GM10847 (cell line): Measurements from ENCODE around the gene GFI1.

Experiments used
- POLR2A ChIP-seq: IDR thresholded peaks from 2 replicates; pipeline ENCODE4 v1.6.1; 2011; ENCODE audit not compliant: insufficient read length; ENCODE audit errors: extremely low read depth

GFI1 gene

DNA sequence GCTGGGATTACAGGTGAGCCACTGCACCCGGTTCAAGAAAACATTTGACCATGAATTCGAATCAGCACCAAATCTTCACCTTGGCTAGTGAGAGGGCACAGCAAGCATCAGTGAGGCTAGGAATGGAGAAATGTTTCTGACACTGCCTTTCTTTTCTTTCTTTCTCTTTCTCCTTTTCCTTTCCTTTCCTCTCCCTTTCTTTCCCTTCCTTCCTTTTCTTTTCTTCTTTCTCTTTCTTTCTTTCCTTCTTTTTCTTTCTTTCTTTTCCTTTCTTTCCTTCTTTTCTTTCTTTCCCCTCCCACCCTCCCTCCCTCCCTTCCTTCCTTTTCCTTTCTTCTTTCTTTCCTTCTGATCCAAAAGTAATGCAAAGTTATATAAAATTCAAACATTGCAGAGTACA lies 40.9 kb downstream of the GFI1 start:
- TF ChIP-seq POLR2A, result no peak

GRCh38 chr1:92444351-92444750 lies 42.4 kb downstream of the GFI1 start:
- TF ChIP-seq POLR2A, result no peak

DNA sequence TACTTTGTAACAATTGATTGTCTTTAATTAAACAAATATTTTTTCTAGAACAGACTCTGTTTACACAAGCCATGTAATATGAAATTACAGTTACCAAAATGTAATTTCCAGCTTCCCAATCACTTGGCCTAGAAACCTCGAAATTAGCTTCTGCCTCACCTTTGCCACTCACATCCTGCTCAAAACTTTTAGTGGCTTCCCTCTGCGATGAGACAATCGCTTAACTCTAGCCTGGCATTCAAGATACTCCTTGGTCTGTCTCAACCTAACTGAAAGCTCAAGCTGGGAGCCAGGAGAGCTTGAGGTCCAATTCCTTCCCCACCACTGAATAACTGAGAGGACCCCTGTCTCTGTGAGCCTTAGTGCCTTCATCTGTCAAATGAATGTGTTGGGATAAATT lies 42.8 kb downstream of the GFI1 start:
- no peak for TF ChIP-seq POLR2A

- TF ChIP-seq POLR2A, result no peak
Measured at GRCh38 chr1:92442351-92442750, 44.4 kb downstream of the GFI1 start.

- no peak for TF ChIP-seq POLR2A
Measured at GRCh38 chr1:92441697-92442342, 44.9 kb downstream of the GFI1 start.

DNA sequence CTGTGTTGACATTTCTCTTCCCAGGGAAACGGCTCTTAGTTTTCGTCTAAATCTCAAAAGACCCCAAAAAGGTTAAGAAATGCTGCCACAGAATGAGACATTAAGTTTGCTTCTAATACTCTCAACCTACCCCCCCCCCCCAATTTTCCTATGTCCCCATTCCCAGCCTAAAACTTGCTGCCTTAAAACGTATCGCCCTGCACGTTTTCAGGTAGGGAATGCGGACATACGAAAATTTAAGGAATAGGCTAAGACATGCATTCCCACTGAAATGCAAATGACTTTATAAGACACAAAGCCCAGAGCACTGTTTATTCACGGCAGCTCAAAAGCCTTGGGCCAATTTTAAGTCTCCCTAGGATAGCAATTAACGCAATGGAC lies 45.4 kb downstream of the GFI1 start:
- TF ChIP-seq POLR2A, result no peak

DNA sequence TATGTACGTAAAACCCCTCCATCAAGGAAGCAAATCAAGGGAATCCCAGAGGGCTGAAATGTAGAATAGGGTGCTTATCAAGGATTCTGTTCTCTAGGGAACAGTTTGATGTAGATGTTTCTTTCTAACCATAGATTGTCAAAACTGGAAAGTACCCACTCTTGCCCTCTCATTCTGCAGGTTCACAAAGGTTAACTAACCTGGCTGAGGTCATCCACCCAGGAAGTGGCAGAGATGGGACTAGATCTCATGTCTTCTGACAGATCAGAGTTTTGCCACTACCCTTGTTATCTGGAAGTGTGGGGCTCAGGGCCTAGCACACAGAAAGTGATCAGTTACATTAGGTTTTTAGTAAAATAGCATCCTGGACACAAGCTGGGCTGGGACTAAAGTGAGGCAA lies 47.4 kb downstream of the GFI1 start:
- TF ChIP-seq POLR2A, result no peak

- TF ChIP-seq POLR2A, result no peak
Measured at GRCh38 chr1:92430030-92430429, 56.7 kb downstream of the GFI1 start.

GRCh38 chr1:92425617-92426016 lies 61.1 kb downstream of the GFI1 start:
- TF ChIP-seq POLR2A, result no peak
